OCI-LY1 (cell line): ENCODE data around the gene ARHGAP33.

Experiments used
- H2AFZ ChIP-seq: fragments of 200-600 bp; sonication (generic), shearing (Covaris generic); 2 replicates; pipeline ENCODE4 v1.6.0; 2014; ENCODE audit warnings: antibody characterized with exemption, mild to moderate bottlenecking, low read length
- H3F3A ChIP-seq: fragments of 200-600 bp; sonication (generic), shearing (Covaris generic); 2 replicates; pipeline ENCODE4 v1.6.0; 2014; ENCODE audit warnings: mild to moderate bottlenecking, antibody characterized with exemption, low read length, moderate library complexity; ENCODE audit not compliant: insufficient read depth
- H3K27ac ChIP-seq: fragments of 200-600 bp; sonication (generic); 2 replicates; pipeline ENCODE4 v1.5.1; 2014; ENCODE audit warnings: low read length, mixed run types, mild to moderate bottlenecking, low read depth; ENCODE audit not compliant: poor library complexity, severe bottlenecking
- H3K27me3 ChIP-seq: fragments of 200-600 bp; sonication (generic); 2 replicates; pipeline ENCODE4 v1.6.0; 2014; ENCODE audit warnings: antibody characterized with exemption, mild to moderate bottlenecking, low read length, moderate library complexity; ENCODE audit not compliant: insufficient read depth
- H3K36me3 ChIP-seq: fragments of 200-600 bp; sonication (generic); 2 replicates; pipeline ENCODE4 v1.6.1; 2014; ENCODE audit warnings: mild to moderate bottlenecking, antibody characterized with exemption, low read length, moderate library complexity, mixed read lengths; ENCODE audit not compliant: insufficient read depth
- H3K4me1 ChIP-seq: fragments of 200-600 bp; sonication (generic); 2 replicates; pipeline ENCODE4 v1.5.1; 2014; ENCODE audit warnings: mild to moderate bottlenecking, low read length, moderate library complexity; ENCODE audit not compliant: insufficient read depth, severe bottlenecking
- H3K4me2 ChIP-seq: fragments of 200-600 bp; sonication (generic), shearing (Covaris generic); 2 replicates; pipeline ENCODE4 v1.6.1; 2014; ENCODE audit warnings: low read length
- H3K4me3 ChIP-seq: fragments of 200-600 bp; sonication (generic); 2 replicates; pipeline ENCODE4 v1.5.1; 2014; ENCODE audit warnings: low read length, low read depth, mild to moderate bottlenecking, mixed read lengths; ENCODE audit not compliant: poor library complexity, severe bottlenecking
- H3K79me2 ChIP-seq: fragments of 200-600 bp; shearing (Covaris generic); 2 replicates; pipeline ENCODE4 v1.6.1; 2016; ENCODE audit warnings: mixed run types, low read length, mixed read lengths; ENCODE audit not compliant: insufficient read depth
- H3K9ac ChIP-seq: fragments of 200-600 bp; sonication (generic), shearing (Covaris generic); 2 replicates; pipeline ENCODE4 v1.6.1; 2014; ENCODE audit warnings: mild to moderate bottlenecking, low read length, mixed read lengths
- H3K9me2 ChIP-seq: fragments of 200-600 bp; sonication (generic), shearing (Covaris generic); 2 replicates; pipeline ENCODE4 v1.6.1; 2014; ENCODE audit warnings: low read depth, mild to moderate bottlenecking, low read length, mixed read lengths
- H3K9me3 ChIP-seq: fragments of 200-600 bp; shearing (Covaris generic); 2 replicates; pipeline ENCODE4 v1.6.1; 2014; ENCODE audit warnings: low read length, mixed read lengths
- H4K20me1 ChIP-seq: fragments of 200-600 bp; sonication (generic), shearing (Covaris generic); 2 replicates; pipeline ENCODE4 v1.6.0; 2016; ENCODE audit warnings: mild to moderate bottlenecking, low read length; ENCODE audit not compliant: insufficient read depth
- CTCF ChIP-seq: fragments of 200-600 bp; sonication (generic), shearing (Covaris generic); IDR thresholded peaks from 2 replicates; pipeline ENCODE4 v1.5.1; 2017; ENCODE audit warnings: mild to moderate bottlenecking, antibody characterized with exemption, low read length, moderate library complexity, mixed read lengths
- EZH2 ChIP-seq: fragments of 200-600 bp; sonication (generic), shearing (Covaris generic); IDR thresholded peaks from 2 replicates; pipeline ENCODE4 v1.8.0; 2017; ENCODE audit warnings: borderline replicate concordance, mixed run types, mild to moderate bottlenecking, antibody characterized with exemption, low read length, moderate library complexity, mixed read lengths

ARHGAP33 gene, protein sequence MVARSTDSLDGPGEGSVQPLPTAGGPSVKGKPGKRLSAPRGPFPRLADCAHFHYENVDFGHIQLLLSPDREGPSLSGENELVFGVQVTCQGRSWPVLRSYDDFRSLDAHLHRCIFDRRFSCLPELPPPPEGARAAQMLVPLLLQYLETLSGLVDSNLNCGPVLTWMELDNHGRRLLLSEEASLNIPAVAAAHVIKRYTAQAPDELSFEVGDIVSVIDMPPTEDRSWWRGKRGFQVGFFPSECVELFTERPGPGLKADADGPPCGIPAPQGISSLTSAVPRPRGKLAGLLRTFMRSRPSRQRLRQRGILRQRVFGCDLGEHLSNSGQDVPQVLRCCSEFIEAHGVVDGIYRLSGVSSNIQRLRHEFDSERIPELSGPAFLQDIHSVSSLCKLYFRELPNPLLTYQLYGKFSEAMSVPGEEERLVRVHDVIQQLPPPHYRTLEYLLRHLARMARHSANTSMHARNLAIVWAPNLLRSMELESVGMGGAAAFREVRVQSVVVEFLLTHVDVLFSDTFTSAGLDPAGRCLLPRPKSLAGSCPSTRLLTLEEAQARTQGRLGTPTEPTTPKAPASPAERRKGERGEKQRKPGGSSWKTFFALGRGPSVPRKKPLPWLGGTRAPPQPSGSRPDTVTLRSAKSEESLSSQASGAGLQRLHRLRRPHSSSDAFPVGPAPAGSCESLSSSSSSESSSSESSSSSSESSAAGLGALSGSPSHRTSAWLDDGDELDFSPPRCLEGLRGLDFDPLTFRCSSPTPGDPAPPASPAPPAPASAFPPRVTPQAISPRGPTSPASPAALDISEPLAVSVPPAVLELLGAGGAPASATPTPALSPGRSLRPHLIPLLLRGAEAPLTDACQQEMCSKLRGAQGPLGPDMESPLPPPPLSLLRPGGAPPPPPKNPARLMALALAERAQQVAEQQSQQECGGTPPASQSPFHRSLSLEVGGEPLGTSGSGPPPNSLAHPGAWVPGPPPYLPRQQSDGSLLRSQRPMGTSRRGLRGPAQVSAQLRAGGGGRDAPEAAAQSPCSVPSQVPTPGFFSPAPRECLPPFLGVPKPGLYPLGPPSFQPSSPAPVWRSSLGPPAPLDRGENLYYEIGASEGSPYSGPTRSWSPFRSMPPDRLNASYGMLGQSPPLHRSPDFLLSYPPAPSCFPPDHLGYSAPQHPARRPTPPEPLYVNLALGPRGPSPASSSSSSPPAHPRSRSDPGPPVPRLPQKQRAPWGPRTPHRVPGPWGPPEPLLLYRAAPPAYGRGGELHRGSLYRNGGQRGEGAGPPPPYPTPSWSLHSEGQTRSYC

GRCh38 chr19:35775298-35776101, at the start of gene ARHGAP33:
Gene ARHGAP33, plus strand, starts transcription at chr19:35775564. Its CDS starts 95 bp downstream, at chr19:35775659.
- Histone ChIP-seq H3K4me2 (peak within 1 kb of the TSS; percentile 80), H3K27me3 (no peaks in the 10 kb centered on the region), H3F3A (no peaks in the 10 kb centered on the region), H3K27ac (no peak within 1 kb of the TSS), H3K4me3 (peak within 1 kb of the TSS; percentile 80), H3K9ac (peak within 1 kb of the TSS; percentile 78), H3K36me3 (peaks cover 3% of the 10 kb centered on the region; the same call in 1 of the 2 replicates), H3K9me2 (no peaks in the 10 kb centered on the region), H3K9me3 (no peaks in the 10 kb centered on the region), H3K79me2 (no peaks in the 10 kb centered on the region), H2AFZ (no peak within 1 kb of the TSS), H3K4me1 (peaks cover 19% of the 10 kb centered on the region), H4K20me1 (no peaks in the 10 kb centered on the region)
- no peak for TF ChIP-seq CTCF
- TF ChIP-seq EZH2 = no peak

- Histone ChIP-seq H3K9me2 (no peaks in the 10 kb centered on the region), H3K9me3 (no peaks in the 10 kb centered on the region), H3K4me2 (no peak overlapping the region), H3F3A (no peaks in the 10 kb centered on the region), H4K20me1 (no peaks in the 10 kb centered on the region), H3K36me3 (peaks cover 96% of the 10 kb centered on the region), H3K27ac (no peak overlapping the region), H2AFZ (no peak overlapping the region), H3K27me3 (no peaks in the 10 kb centered on the region), H3K4me3 (no peak overlapping the region), H3K79me2 (no peaks in the 10 kb centered on the region), H3K9ac (no peak overlapping the region), H3K4me1 (no peaks in the 10 kb centered on the region)
- TF ChIP-seq CTCF = no peak
- no peak for TF ChIP-seq EZH2
These were observed 48.1 kb upstream of the ARHGAP33 start for GRCh38 chr19:35727053-35727955.
